ENCODE results near the gene TEKTIP1. TPM values are rescaled to one million over a fixed set of nuclear protein-coding genes. Genes with fewer than 3 reads are reported as not detected.
A peak's percentile ranks its signal among the peaks of the same experiment; 100 is the strongest.

Gene TEKTIP1
- total and polyA plus RNA-seq, 9 of the 15 experiments (the other 6 are each of a cell fraction or from before 2014, with no cell fraction given) = 0.66 TPM; not detected in 8

GRCh38 chr19:3575260-3575741, 36.3 kb downstream of the TEKTIP1 start (continued):
- TF ChIP-seq TEAD2 (tag; IDR thresholded peaks at IDR 0.05) (no peak), ADNP (tag; IDR thresholded peaks at IDR 0.05) (0 out of 2 replicates have a peak, but pooled peaks have one; percentile 42), NONO (IDR thresholded peaks at IDR 0.05; ENCODE audit: low read depth in 2 of 2, low read length in 1 of 2) (no peak), SMARCE1 (IDR thresholded peaks at IDR 0.05) (no peak), RB1 (IDR thresholded peaks at IDR 0.05; ENCODE audit: low read depth) (no peak), PHTF2 (CRISPR knock-in tag; IDR thresholded peaks at IDR 0.05) (no peak), TCF3 (CRISPR knock-in tag; IDR thresholded peaks at IDR 0.05) (no peak), NCOA6 (IDR thresholded peaks at IDR 0.05) (no peak), IRF1 (CRISPR knock-in tag; IDR thresholded peaks at IDR 0.05; ENCODE audit: borderline replicate concordance) (no peak), ZNF311 (CRISPR knock-in tag; IDR thresholded peaks at IDR 0.05) (no peak), DIDO1 (tag; IDR thresholded peaks at IDR 0.05; ENCODE audit: low read depth) (no peak), RBM17 (IDR thresholded peaks at IDR 0.05; ENCODE audit: borderline replicate concordance, low read depth, low read length) (no peak), ZFPM2 (CRISPR knock-in tag; IDR thresholded peaks at IDR 0.05) (no peak), DACH1 (IDR thresholded peaks at IDR 0.05; ENCODE audit: partially characterized antibody) (no peak), ARID1B (IDR thresholded peaks at IDR 0.05) (0 out of 2 replicates have a peak, but pooled peaks have one; percentile 9), DLX4 (CRISPR knock-in tag; IDR thresholded peaks at IDR 0.05) (no peak), RFX7 (CRISPR knock-in tag; IDR thresholded peaks at IDR 0.05) (no peak), RBM15 (IDR thresholded peaks at IDR 0.05; ENCODE audit: insufficient read depth, low read length) (no peak), KLF10 (CRISPR knock-in tag; IDR thresholded peaks at IDR 0.05) (no peak), YY1 (IDR thresholded peaks at IDR 0.05; ENCODE audit: borderline replicate concordance in 1 of 3, control insufficient read depth in 1 of 3, extremely low read depth in 1 of 3, insufficient read depth in 3 of 3, insufficient read length in 1 of 3, insufficient replicate concordance in 2 of 3, low read depth in 1 of 3, low read length in 2 of 3) (no peak), ZNF277 (CRISPR knock-in tag; IDR thresholded peaks at IDR 0.05; ENCODE audit: borderline replicate concordance) (no peak), LEF1 (IDR thresholded peaks at IDR 0.05) (no peak), HEY1 (CRISPR knock-in tag; IDR thresholded peaks at IDR 0.05; ENCODE audit: borderline replicate concordance) (no peak), SREBF2 (CRISPR knock-in tag; IDR thresholded peaks at IDR 0.05) (no peak), E2F1 (CRISPR knock-in tag; IDR thresholded peaks at IDR 0.05) (no peak), CREBBP (IDR thresholded peaks at IDR 0.05; ENCODE audit: low read depth, low read length) (no peak), RCOR1 (IDR thresholded peaks at IDR 0.05; ENCODE audit: borderline replicate concordance in 1 of 2, low read depth in 2 of 2, low read length in 2 of 2) (peak in 1 of 2 experiments; percentile 59; a peak in 2 of 4 replicates), RHOXF2B (CRISPR knock-in tag; conservative IDR thresholded peaks at IDR 0.05) (no peak)

Measured in K562 (cell line).